22Rv1 (cell line): Measurements from ENCODE around the gene PDIA5.

ENCODE experiments used
- ZFX ChIP-seq: fragments of 450-650 bp; IDR thresholded peaks from 2 replicates; pipeline ENCODE4 v1.6.1; 2017; ENCODE audit warnings: antibody characterized with exemption, borderline replicate concordance
- TF ChIP-seq, protein P1 (sequence below): fragments of 450-650 bp; IDR thresholded peaks from 2 replicates; pipeline ENCODE4 v1.5.1; 2017; ENCODE audit warnings: mild to moderate bottlenecking

DNA sequence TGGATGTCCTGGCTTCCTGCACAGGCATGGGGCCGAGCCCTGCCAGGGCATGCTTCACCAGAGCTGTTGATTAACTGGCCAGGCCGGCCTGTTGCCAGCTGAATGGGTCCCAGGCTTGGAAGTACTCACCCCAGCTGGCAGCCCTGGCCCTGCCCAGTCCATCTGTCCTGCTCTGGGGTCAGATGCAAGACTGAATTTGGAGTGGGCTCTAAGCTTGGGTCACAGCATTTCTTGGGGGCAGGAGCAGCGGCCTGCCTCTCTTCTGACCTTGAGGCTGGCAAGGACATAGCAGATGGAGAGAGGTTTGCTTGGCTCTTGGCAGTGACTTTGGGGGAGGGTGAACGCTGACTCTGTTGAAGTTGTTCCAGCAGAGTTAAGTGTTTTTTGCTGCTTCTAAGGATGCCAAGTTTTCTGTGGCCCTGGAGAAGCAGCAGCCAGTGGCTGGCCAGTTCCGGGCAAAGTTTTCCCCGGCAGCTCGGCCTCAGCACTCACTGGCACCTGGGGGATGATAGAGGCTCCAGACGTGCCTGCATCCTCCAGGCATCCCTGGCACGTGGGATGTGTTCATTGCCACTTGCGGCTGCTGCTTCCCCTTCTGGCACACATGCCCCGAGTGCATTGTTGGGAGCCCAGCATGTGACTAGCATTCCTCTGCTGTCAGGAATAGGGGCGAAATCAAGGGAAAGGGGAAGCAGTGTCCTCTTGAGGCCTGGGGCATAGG is 22.9 kb downstream of the PDIA5 start:
- TF ChIP-seq, protein P1, sequence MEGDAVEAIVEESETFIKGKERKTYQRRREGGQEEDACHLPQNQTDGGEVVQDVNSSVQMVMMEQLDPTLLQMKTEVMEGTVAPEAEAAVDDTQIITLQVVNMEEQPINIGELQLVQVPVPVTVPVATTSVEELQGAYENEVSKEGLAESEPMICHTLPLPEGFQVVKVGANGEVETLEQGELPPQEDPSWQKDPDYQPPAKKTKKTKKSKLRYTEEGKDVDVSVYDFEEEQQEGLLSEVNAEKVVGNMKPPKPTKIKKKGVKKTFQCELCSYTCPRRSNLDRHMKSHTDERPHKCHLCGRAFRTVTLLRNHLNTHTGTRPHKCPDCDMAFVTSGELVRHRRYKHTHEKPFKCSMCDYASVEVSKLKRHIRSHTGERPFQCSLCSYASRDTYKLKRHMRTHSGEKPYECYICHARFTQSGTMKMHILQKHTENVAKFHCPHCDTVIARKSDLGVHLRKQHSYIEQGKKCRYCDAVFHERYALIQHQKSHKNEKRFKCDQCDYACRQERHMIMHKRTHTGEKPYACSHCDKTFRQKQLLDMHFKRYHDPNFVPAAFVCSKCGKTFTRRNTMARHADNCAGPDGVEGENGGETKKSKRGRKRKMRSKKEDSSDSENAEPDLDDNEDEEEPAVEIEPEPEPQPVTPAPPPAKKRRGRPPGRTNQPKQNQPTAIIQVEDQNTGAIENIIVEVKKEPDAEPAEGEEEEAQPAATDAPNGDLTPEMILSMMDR: no peak
- no peak for TF ChIP-seq ZFX
